GM10248 (cell line): ENCODE measurements around the gene MGME1.
A peak's percentile ranks its signal among the peaks of the same experiment; 100 is the strongest.

ENCODE experiments used
- CTCF ChIA-PET: fragments of 300-600 bp; sonication (Branson Sonifier 250); formaldehyde crosslinking; extraction: SDS; loops from one replicate; lab custom pipeline; 2021; ENCODE audit warnings: antibody characterized with exemption; lab: Yijun Ruan, JAX
- POLR2A ChIA-PET: fragments of 350-650 bp; sonication (Branson Sonifier 250); formaldehyde crosslinking; extraction: SDS; loops from one replicate; lab custom pipeline; 2020; ENCODE audit warnings: antibody characterized with exemption; lab: Yijun Ruan, JAX
- DNase-seq: peaks from one replicate; pipeline ENCODE4 v3.0.0; 2012; ENCODE audit errors: extremely low spot score
- TF ChIP-seq, protein P1 (sequence below): IDR thresholded peaks from 2 replicates; pipeline ENCODE4 v1.5.1; 2012; ENCODE audit warnings: mild to moderate bottlenecking, low read depth; ENCODE audit errors: extremely low read depth, missing control alignments, control extremely low read depth

Gene MGME1

GRCh38 chr20:17972121-17972520, 3.3 kb downstream of the MGME1 start:
- DNase-seq: no peak
- TF ChIP-seq, protein P1, sequence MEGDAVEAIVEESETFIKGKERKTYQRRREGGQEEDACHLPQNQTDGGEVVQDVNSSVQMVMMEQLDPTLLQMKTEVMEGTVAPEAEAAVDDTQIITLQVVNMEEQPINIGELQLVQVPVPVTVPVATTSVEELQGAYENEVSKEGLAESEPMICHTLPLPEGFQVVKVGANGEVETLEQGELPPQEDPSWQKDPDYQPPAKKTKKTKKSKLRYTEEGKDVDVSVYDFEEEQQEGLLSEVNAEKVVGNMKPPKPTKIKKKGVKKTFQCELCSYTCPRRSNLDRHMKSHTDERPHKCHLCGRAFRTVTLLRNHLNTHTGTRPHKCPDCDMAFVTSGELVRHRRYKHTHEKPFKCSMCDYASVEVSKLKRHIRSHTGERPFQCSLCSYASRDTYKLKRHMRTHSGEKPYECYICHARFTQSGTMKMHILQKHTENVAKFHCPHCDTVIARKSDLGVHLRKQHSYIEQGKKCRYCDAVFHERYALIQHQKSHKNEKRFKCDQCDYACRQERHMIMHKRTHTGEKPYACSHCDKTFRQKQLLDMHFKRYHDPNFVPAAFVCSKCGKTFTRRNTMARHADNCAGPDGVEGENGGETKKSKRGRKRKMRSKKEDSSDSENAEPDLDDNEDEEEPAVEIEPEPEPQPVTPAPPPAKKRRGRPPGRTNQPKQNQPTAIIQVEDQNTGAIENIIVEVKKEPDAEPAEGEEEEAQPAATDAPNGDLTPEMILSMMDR: no peak
- POLR2A ChIA-PET: no interaction called here
- CTCF ChIA-PET: interaction anchor here (2.9 to 7.9 kb wide), 3 partner anchors 16 to 34 kb away, joined by 9 to 69 read pairs (median 12); no protein-coding TSS in a partner anchor

GRCh38 chr20:17976305-17976704, 7.5 kb downstream of the MGME1 start:
- CTCF ChIA-PET: interaction anchor here (1.5 kb wide), 1 partner anchor 11 kb away, joined by 3 read pairs; no protein-coding TSS in a partner anchor
- DNase-seq: no peak
- POLR2A ChIA-PET: no interaction called here
- TF ChIP-seq, protein P1: no peak

DNA sequence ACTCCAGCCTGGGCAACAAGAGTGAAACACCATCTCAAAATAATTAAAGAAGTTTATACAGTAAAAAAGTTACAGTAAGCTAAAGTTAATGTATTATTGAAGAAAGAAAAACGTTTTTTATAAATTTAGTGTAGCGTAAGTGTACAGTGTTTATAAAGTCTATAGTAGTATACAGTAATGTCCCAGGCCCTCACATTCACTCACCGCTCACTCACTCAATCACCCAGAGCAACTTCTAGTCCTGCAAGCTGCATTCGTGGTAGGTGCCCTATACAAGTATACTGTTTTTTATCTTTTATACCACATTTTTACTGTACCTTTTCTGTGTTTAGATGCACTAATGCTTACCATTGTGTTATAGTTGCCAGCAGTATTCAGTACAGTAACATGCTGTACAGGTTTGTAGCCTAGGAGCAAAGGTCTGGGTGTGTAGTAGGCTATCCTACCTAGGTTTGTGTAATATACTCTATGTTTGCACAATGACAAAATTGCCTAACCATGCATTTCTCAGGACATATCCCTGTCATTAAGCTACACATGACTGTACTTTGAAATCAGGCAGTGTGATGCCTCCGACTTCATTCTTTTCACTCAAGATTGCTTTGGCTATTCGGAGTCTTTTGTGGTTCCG, 16.7 kb downstream of the MGME1 start:
- POLR2A ChIA-PET: no interaction called here
- CTCF ChIA-PET: interaction anchor here (1.4 to 2.3 kb wide), 3 partner anchors 11 to 22 kb away, joined by 3 to 7 read pairs (median 3); no protein-coding TSS in a partner anchor
- TF ChIP-seq, protein P1: no peak
- no peak for DNase-seq

- DNase-seq: no peak
- TF ChIP-seq, protein P1: no peak
- CTCF ChIA-PET: interaction anchor here (1.0 to 1.9 kb wide), 5 partner anchors 8 to 306 kb away, joined by 3 to 7 read pairs (median 4); partner anchors contain the start of gene RRBP1
- POLR2A ChIA-PET: interaction anchor here (0.7 to 0.9 kb wide), 2 partner anchors 7 to 35 kb away, joined by 3 read pairs; no protein-coding TSS in a partner anchor
Measured at GRCh38 chr20:17987988-17988387, 19.2 kb downstream of the MGME1 start.

- TF ChIP-seq, protein P1: no peak
- ChIA-PET CTCF (interaction anchor here (0.8 kb wide), 1 partner anchor 92 kb away, joined by 3 read pairs; no protein-coding TSS in a partner anchor), POLR2A (no interaction called here)
- no peak for DNase-seq
Measured at GRCh38 chr20:17990278-17990972, 21.6 kb downstream of the MGME1 start.

- peak; percentile 53 for DNase-seq
- CTCF ChIA-PET: interaction anchor here (1.1 to 1.5 kb wide), 2 partner anchors 21 to 487 kb away, joined by 3 read pairs; no protein-coding TSS in a partner anchor
Measured at GRCh38 chr20:17992224-17992637, 23.4 kb downstream of the MGME1 start.

More at GRCh38 chr20:17992224-17992637, 23.4 kb downstream of the MGME1 start:
- POLR2A ChIA-PET: interaction anchor here (0.7 kb wide), 1 partner anchor 348 kb away, joined by 7 read pairs; no protein-coding TSS in a partner anchor
- TF ChIP-seq, protein P1: no peak
